ENCODE data around the gene PLB1.

- no peak for TF ChIP-seq EZH2 (IDR thresholded peaks at IDR 0.05)
- no peak for TF ChIP-seq POLR2AphosphoS5 (IDR thresholded peaks at IDR 0.05; ENCODE audit: borderline replicate concordance, low read depth, low read length)
Measured at GRCh38 chr2:28648147-28648546, 152.3 kb downstream of the PLB1 start.
